Measurements from ENCODE around the gene BPI. TPM values are rescaled to one million over a fixed set of nuclear protein-coding genes. Genes with fewer than 3 reads are reported as not detected.

The BPI gene
- total and polyA plus RNA-seq, 8 donors, result 0.35 to 3.2 (median 0.79) TPM

DNA sequence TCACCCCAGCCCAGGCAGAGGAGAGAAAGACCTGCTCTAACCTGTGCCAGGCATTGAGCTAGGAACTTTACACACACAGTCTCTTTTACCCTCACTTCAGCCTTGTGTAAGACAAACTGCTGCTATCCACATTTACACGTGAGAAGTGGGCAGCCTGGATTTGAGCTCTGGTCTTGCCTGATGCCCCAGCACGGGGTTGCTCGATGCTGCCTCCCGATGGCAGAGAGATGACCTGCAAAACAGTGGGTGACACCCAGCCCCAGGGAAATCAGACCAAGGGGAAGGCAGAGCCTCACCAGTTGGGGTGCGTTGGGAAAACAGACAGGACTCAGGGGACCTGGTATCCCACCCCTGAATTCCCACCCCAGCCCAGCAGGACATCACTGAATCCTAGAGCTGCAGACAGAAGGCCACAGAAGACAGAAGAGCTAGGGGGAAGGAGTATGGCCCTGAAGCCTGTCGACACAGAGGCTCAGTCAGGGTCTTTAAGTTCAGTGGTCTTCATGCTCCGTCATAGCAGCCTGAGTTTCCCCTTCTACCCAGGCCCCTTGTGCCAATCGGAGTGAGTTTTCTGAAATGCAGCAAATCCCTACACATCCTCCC, 990 bp downstream of the BPI start:
- no peaks in the 10 kb centered on the region for H3K36me3 ChIP-seq
- H3K9me3 ChIP-seq, result no peaks in the 10 kb centered on the region
- peaks cover 0 to 50% of the 10 kb centered on the region in 2 donors for H3K4me1 ChIP-seq
- intact Hi-C loops (cut with DNase I), result no loop called here
- H3K4me3 ChIP-seq, result no peak overlapping the region
- peak overlapping the region in 1 of 2 donors; percentile 51 for H3K27ac ChIP-seq
- ATAC-seq, result peak; percentile 60
- H3K27me3 ChIP-seq, result peaks cover 0 to 58% of the 10 kb centered on the region in 2 donors
- peak in 2 of 4 donors; percentile 62 to 85 for DNase-seq
- TF ChIP-seq, protein P1, sequence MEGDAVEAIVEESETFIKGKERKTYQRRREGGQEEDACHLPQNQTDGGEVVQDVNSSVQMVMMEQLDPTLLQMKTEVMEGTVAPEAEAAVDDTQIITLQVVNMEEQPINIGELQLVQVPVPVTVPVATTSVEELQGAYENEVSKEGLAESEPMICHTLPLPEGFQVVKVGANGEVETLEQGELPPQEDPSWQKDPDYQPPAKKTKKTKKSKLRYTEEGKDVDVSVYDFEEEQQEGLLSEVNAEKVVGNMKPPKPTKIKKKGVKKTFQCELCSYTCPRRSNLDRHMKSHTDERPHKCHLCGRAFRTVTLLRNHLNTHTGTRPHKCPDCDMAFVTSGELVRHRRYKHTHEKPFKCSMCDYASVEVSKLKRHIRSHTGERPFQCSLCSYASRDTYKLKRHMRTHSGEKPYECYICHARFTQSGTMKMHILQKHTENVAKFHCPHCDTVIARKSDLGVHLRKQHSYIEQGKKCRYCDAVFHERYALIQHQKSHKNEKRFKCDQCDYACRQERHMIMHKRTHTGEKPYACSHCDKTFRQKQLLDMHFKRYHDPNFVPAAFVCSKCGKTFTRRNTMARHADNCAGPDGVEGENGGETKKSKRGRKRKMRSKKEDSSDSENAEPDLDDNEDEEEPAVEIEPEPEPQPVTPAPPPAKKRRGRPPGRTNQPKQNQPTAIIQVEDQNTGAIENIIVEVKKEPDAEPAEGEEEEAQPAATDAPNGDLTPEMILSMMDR (IDR thresholded peaks at IDR 0.05), result peak in 1 of 2 donors; percentile 54

DNA sequence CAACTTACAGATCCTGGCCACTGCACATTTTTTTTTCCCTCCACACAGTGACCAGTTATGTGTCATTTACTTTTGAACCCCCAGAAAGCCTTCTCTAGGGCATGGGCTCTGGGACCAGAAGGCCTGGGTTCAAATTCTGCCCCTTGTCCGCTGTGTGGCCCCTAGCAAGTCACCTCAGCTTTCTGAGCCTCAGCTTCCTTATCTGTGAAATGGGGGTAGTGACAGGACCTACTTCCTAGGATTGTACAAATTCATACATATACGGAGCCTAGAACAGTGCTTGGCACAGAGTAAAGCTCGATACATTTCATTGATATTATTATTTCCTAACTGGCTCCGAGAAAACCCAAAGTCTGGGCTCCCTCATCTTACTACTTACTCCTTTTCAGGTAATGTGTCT, 1.6 kb downstream of the BPI start:
- TF ChIP-seq, protein P1 (IDR thresholded peaks at IDR 0.05), result no peak

DNA sequence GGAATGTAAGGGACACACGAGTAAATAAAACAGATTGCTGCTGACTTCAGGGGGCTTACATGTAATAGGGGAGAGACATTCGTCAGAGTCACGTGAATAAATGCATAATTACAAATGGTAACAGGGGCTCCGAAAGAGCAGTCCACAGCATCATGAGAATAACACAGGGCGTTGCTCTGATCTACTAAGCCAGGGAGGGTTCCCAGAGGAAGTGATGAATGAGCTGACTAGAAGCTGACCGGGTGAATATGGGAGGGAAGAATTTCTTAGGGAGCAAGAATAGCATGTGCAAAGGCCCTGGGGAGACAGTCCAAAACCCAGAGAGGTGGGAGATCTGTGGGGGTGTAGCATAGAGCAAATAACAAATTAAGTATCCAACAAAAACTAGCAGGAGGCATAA, 2.4 kb downstream of the BPI start:
- no peak overlapping the region for H3K4me3 ChIP-seq
- TF ChIP-seq, protein P1 (IDR thresholded peaks at IDR 0.05), result no peak
- intact Hi-C loops (cut with DNase I), result no loop called here
- no peak overlapping the region for H3K27ac ChIP-seq
- H3K36me3 ChIP-seq, result no peaks in the 10 kb centered on the region
- ATAC-seq (no peak), DNase-seq (no peak)
- no peaks in the 10 kb centered on the region for H3K9me3 ChIP-seq
- peaks cover 0 to 70% of the 10 kb centered on the region in 2 donors for H3K27me3 ChIP-seq
- peaks cover 0 to 43% of the 10 kb centered on the region in 2 donors for H3K4me1 ChIP-seq

More for the DNA sequence above, 1.6 kb downstream of the BPI start:
- Histone ChIP-seq H3K9me3 (no peaks in the 10 kb centered on the region), H3K27ac (peak overlapping the region in 1 of 2 donors; percentile 51), H3K4me3 (no peak overlapping the region), H3K4me1 (peaks cover 0 to 46% of the 10 kb centered on the region in 2 donors), H3K36me3 (no peaks in the 10 kb centered on the region), H3K27me3 (peaks cover 0 to 64% of the 10 kb centered on the region in 2 donors)
- DNase-seq (no peak), ATAC-seq (no peak)
- intact Hi-C loops (cut with DNase I), result no loop called here

DNA sequence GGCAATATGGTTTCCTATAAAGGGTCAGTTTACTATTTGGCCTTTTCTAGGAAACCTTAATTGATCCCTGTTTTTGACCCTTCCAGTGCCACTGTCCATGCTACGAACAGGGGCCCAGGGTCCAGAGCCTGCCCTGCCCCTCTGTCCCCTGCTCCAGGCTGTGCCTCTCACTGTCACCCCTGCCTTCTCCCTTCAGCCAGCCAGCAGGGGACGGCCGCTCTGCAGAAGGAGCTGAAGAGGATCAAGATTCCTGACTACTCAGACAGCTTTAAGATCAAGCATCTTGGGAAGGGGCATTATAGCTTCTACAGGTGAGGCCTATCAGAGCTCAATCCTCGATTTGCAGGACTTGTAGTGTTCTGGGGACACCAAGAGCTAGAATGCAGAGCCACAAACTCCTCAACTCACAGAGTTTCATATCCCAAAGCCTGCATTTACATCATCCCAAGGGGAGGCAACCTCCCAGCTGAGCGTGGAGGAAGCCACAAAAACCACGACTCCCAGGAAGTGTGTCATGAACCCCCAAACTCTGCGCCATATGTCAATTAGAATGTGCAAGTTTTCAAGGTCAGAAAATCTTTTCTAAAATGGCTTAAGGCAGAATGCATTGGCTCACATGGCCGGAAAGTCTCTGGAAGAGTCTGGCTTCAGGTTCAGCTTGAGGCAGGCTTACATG, 3.6 kb downstream of the BPI start:
- H3K4me3 ChIP-seq, result no peak overlapping the region
- intact Hi-C loops (cut with DNase I), result no loop called here
- peaks cover 0 to 73% of the 10 kb centered on the region in 2 donors for H3K27me3 ChIP-seq
- DNase-seq (no peak), ATAC-seq (no peak)
- no peaks in the 10 kb centered on the region for H3K36me3 ChIP-seq
- TF ChIP-seq, protein P1 (IDR thresholded peaks at IDR 0.05), result no peak
- no peaks in the 10 kb centered on the region for H3K9me3 ChIP-seq
- peaks cover 0 to 43% of the 10 kb centered on the region in 2 donors for H3K4me1 ChIP-seq
- H3K27ac ChIP-seq, result no peak overlapping the region

DNA sequence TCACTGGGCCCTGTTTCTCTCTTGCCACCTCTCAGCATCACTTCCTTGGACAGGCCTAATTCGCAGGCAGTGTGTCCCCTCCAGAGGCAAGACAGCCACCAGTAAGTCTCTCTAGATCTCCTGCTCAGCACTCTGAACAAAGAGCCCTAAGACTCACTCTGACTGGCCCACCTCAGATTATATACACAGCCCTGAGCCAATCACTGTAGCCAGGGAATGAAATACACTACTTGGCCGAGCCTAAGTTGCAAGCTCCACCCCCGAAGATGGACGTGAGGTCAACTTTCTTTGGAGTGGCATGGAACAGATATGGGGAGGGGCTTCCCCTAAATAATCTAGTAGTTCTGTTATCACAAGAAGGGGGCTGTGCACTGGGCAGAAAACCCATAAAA, 4.1 kb downstream of the BPI start:
- no peaks in the 10 kb centered on the region for H3K36me3 ChIP-seq
- no peaks in the 10 kb centered on the region for H3K9me3 ChIP-seq
- intact Hi-C loops (cut with DNase I), result no loop called here
- peaks cover 0 to 41% of the 10 kb centered on the region in 2 donors for H3K4me1 ChIP-seq
- peaks cover 0 to 67% of the 10 kb centered on the region in 2 donors for H3K27me3 ChIP-seq
- no peak for DNase-seq
- H3K27ac ChIP-seq, result no peak overlapping the region
- H3K4me3 ChIP-seq, result no peak overlapping the region
- TF ChIP-seq, protein P1 (IDR thresholded peaks at IDR 0.05), result no peak
- ATAC-seq, result no peak

Measured in left lung (tissue), 10 donors.